GM21717 (cell line): ENCODE data around the gene HSFY2.
"Not testable (repeated sequence)": the region's sequence is repeated elsewhere in the genome, so short reads cannot be mapped to it uniquely, and the experiment has no call there.

Experiments used
- ATAC-seq: cut with Tn5 transposase; IDR thresholded peaks from one replicate; pipeline ENCODE4 v1.9.1; 2021; ENCODE audit warnings: mild to moderate bottlenecking, moderate library complexity; ENCODE audit not compliant: unreplicated experiment

The HSFY2 gene, protein sequence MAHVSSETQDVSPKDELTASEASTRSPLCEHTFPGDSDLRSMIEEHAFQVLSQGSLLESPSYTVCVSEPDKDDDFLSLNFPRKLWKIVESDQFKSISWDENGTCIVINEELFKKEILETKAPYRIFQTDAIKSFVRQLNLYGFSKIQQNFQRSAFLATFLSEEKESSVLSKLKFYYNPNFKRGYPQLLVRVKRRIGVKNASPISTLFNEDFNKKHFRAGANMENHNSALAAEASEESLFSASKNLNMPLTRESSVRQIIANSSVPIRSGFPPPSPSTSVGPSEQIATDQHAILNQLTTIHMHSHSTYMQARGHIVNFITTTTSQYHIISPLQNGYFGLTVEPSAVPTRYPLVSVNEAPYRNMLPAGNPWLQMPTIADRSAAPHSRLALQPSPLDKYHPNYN

DNA sequence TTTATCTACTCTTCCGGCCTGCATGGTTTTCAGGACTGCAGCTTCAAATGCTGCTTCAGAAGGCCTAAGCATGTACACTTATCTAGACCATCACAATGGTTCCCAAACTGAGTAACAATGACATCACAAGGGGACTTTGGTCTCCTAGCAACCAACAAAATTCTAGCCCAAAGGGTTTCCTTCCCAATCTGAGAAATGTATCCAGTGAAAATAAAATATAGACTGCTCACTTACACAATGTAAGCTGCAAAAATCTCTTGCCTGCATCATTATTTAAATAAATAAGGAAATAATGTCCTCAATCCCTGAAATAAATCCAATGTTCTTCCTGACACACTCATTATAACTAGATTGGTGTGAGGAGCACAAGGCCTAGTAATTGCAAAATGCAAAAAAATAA, at the start of gene HSFY2:
Gene HSFY2, minus strand, starts transcription at position 101 of the 400 bp plus-strand sequence. CDS start 117 bp downstream, outside the sequence.
- ATAC-seq = not testable (repeated sequence)

DNA sequence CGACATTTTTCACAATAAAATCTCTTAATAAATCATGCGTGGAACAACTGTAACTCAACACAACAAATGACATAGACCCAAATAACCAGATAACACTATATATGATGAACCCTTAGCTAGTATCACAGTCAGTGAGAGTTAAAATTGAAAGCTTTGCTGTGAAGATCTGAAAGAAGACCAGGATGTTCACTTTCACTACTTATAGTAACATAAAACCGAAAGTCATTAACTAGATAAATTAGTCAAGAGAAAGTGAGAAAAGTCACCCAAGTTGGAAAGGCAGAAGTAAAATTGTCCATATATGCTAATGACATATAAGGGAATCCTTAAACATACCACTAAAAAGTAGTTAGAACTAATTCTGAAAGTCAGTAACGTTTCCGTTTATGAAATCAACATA, 42.2 kb upstream of the HSFY2 start:
- ATAC-seq = not testable (repeated sequence)

DNA sequence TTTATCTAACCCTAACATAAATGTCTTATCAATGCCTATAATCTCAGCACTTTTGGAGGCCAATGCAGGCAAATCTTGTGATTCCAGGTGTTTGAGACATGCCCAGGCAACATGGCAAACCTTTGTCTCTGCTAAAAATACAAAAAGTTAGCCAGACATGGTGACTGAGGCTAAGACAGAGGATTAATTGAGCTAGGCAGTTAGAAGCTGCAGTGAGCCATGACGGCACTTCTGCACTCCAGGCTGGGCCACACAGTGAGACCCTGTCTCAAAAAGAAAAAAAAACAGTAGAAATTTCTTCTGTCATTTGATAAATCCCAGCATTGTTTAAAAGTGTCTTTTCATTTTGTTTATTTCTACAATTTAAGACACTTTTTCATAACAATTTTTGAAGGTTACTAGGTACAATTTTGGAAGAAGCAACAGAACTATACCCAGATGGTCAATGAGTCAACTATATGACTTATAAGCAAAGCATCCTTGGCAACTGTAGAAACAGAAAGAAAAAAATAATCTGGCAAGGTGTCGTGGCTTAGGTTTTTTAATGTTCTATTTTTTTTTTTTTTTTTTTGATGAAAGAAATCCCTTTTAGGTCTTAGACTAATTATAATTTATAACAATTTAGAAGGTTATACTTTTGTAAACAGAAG, 15.3 kb upstream of the HSFY2 start:
- ATAC-seq = not testable (repeated sequence)

DNA sequence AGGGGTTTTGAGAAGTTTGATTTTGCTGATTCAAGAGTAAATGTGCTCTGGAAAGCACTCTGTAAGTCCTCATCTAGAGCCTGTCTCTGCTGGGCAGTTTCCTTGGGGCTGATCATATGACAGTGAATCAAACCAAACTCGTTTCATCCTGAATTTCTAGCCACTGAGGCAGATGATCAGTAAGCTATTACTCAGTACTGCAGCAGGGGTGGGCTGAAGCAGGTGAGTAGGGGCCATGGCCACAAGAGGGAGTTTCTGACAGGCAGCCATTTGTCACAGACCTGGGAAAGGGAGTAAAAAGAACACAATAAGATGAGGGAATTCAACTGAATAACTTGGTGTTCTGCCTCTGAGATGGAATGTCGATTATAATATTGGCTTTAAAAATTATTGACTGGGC, 19.5 kb downstream of the HSFY2 start:
- not testable (repeated sequence) for ATAC-seq

DNA sequence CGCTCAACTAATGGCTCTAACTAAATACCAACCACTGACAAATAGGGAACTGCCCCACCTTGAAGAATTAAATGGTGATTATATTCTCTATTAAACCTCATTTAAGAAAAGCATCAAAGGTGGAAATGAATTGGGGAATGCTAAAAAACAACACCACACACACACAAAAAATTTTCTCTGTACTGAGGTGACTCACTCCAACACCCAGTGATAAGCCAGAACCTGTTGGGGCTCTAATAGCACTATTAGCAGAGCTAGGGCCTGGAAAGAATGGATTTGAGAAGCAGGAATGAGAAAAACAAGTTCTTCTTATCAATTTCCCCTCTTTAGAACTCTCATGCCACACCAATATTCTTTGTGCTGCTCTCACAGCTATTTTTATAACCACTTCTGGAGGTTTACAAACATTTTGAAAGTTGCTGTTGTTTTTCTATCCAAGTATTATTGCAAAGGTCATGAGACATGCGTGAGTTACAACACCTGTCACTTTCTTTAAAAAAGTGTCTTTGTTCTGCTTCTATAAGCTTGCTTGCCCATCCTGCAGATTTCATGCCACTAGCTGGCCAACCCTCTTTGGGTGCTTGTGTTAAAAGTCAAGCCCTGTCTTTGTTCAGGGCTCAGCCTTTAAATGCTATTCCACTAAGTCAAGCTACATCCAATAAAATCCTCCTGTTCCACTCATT, 20.3 kb downstream of the HSFY2 start:
- ATAC-seq = not testable (repeated sequence)

DNA sequence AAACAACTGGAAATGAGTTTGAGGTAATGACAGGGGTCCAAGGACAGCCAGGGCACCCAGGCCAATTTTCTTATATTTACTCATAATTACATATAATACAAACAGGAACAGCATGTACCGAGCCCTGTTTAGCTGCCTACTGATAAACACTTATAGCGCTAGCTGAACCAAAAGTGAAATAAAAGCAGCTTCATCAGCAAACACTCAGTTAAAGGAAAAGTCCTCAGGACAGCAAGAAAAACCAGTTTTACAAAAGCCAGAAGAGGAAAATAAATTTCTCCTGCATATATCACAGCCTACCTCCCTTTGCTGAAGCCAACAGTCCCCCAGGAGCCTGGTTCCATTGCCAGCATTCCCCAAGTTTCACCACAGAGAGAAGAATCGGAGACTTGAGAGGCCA, 49.8 kb downstream of the HSFY2 start:
- ATAC-seq = not testable (repeated sequence)
